Adrenal gland (tissue), 12 donors: ENCODE results near the gene MAPKAP1. TPM values are rescaled to one million over a fixed set of nuclear protein-coding genes. Genes with fewer than 3 reads are reported as not detected.

Experiments used
- DNase-seq, 7 donors: peaks; one replicate each; pipeline ENCODE4 v3.0.0-alpha.2; 2019 to 2020
- H3K27ac ChIP-seq, 5 donors: fragments of 200-600 bp; sonication (generic) in 4 of 5; 1 replicate in 3 of 5; 2 replicates in 2 of 5; pipeline versions ENCODE4 v1.5.1 to v1.8.0; 2016 to 2020; ENCODE audit warnings: mild to moderate bottlenecking in 1 of 5
- H3K27me3 ChIP-seq: fragments of 200-600 bp; 2 replicates; pipeline ENCODE4 v1.8.0; 2021
- H3K36me3 ChIP-seq, 2 donors: fragments of 200-600 bp; replicated peaks in 1 of 2; 1 replicate in 1 of 2; 2 replicates in 1 of 2; pipeline versions ENCODE4 v1.5.1 to v1.8.0; 2018 to 2022
- H3K4me1 ChIP-seq, 2 donors: fragments of 200-600 bp; replicated peaks in 1 of 2; 1 replicate in 1 of 2; 2 replicates in 1 of 2; pipeline versions ENCODE4 v1.5.1 to v1.8.0; 2018 to 2021
- H3K4me3 ChIP-seq, 4 donors: fragments of 200-600 bp; sonication (generic) in 3 of 4; one replicate each; pipeline ENCODE4 v1.5.1; 2016 to 2018
- H3K9me3 ChIP-seq, 3 donors: fragments of 200-600 bp; sonication (generic) in 1 of 3; replicated peaks in 1 of 3; 1 replicate in 2 of 3; 2 replicates in 1 of 3; pipeline versions ENCODE4 v1.5.1 to v1.8.0; 2016 to 2021
- CTCF ChIP-seq, 6 experiments: fragments of 450-650 bp in 4 of 6; fragments of 200-600 bp in 2 of 6; sonication (generic) in 1 of 6; IDR thresholded peaks; 1 replicate in 5 of 6; 2 replicates in 1 of 6; pipeline versions ENCODE4 v1.5.1 to v1.8.0; 2016 to 2021; ENCODE audit warnings: antibody characterized with exemption in 6 of 6, mild to moderate bottlenecking in 2 of 6, moderate library complexity in 1 of 6
- POLR2A ChIP-seq, 2 donors: fragments of 450-650 bp; IDR thresholded peaks; one replicate each; pipeline ENCODE4 v1.6.1; 2017; ENCODE audit warnings: antibody characterized with exemption in 2 of 2, mild to moderate bottlenecking in 2 of 2, moderate library complexity in 1 of 2
- WGBS, 4 donors: extraction: QIAGEN DNeasy Blood & Tissue Kit in 2 of 4; methylation state at CpG; one replicate each; pipeline versions ENCODE4 v1.1.5 to v1.1.7; 2013 to 2017; 5-methylcytosine and 5-hydroxymethylcytosine counted together
- intact Hi-C, 2 donors: fragments of 100-400 bp; cut with DNase I; formaldehyde crosslinking; loops; one replicate each; pipeline versions ENCODE4 v1.14.1 to v1.15.0; 2022 to 2023
- polyA plus RNA-seq, 3 donors: library from polyadenylated mRNA; stranded (reverse); fragments of 200-250 nt in 2 of 3; fragments of 350-450 nt in 1 of 3; fragmentation: Illumina TruSeq in 1 of 3; extraction: RNeasy Lipid Tissue Mini Kit (QIAGEN cat#74804) in 1 of 3; gene quantifications; one replicate each; pipeline ENCODE4 v1.2.3, GENCODE V29; 2013 to 2014
- total RNA-seq, 9 donors: library from RNA; depleted of rRNA in 4 of 9; stranded (reverse); fragments of >200 nt in 4 of 9; fragments of 120-200 nt in 1 of 9; fragmentation: NEBNext Ultra II Directional in 1 of 9; extraction: Animal tissue kit (Norgen Biotek cat#: 25700) in 1 of 9; gene quantifications; one replicate each; pipeline versions ENCODE4 v1.1.0 to v1.2.4, GENCODE V29; 2013 to 2023
- donor health status: healthy with polysubstance abuse.
- donor health status: Bipolar disorder and iron deficiency.
- donor health status: DM: yes; HTN: yes; CAD: no.
- donor health status: DM: no; HTN: no; CAD: no.
- donor health status: DM: no; HTN: no; CAD: no.
- donor health status: DM: yes; HTN: yes; CAD: no.

MAPKAP1 gene
- total and polyA plus RNA-seq, 12 donors, result 72.2 to 156 (median 94.9) TPM

GRCh38 chr9:125544988-125545651 is 161.9 kb downstream of the MAPKAP1 start:
- WGBS, 4 donors, result 33 to 49% (median 44%) methylated on average over 13 of the region's 13 CpGs
- no peak overlapping the region for H3K4me3 ChIP-seq
- TF ChIP-seq CTCF (IDR thresholded peaks at IDR 0.05), result no peak
- no peak for TF ChIP-seq POLR2A (IDR thresholded peaks at IDR 0.05)
- peak overlapping the region in 4 of 5 donors; percentile 56 to 80 (median 70) for H3K27ac ChIP-seq
- DNase-seq, result peak in 6 of 7 donors; percentile 39 to 69 (median 52)
- H3K4me1 ChIP-seq, result peaks cover 48 to 72% of the 10 kb centered on the region in 2 donors
- no peaks in the 10 kb centered on the region for H3K27me3 ChIP-seq
- no peaks in the 10 kb centered on the region for H3K9me3 ChIP-seq
- intact Hi-C loops, result no loop called here
- H3K36me3 ChIP-seq, result no peaks in the 10 kb centered on the region

GRCh38 chr9:125544484-125544883 is 162.5 kb downstream of the MAPKAP1 start:
- H3K4me1 ChIP-seq, result peaks cover 44 to 67% of the 10 kb centered on the region in 2 donors
- H3K9me3 ChIP-seq, result no peaks in the 10 kb centered on the region
- TF ChIP-seq CTCF (IDR thresholded peaks at IDR 0.05) (no peak), POLR2A (IDR thresholded peaks at IDR 0.05) (no peak)
- intact Hi-C loops, result no loop called here
- H3K27ac ChIP-seq, result peak overlapping the region in 4 of 5 donors; percentile 56 to 80 (median 70)
- no peaks in the 10 kb centered on the region for H3K27me3 ChIP-seq
- H3K4me3 ChIP-seq, result no peak overlapping the region
- no peaks in the 10 kb centered on the region for H3K36me3 ChIP-seq
- WGBS, 4 donors, result 90 to 96% (median 95%) methylated on average over 4 of the region's 4 CpGs
- no peak for DNase-seq

GRCh38 chr9:125541840-125542243 is 165.2 kb downstream of the MAPKAP1 start:
- no peak overlapping the region for H3K4me3 ChIP-seq
- no peaks in the 10 kb centered on the region for H3K27me3 ChIP-seq
- no peaks in the 10 kb centered on the region for H3K9me3 ChIP-seq
- peak; percentile 61 to 85 (median 79) for DNase-seq
- H3K27ac ChIP-seq, result peak overlapping the region in 3 of 5 donors; percentile 7 to 59 (median 45)
- peaks cover 46 to 72% of the 10 kb centered on the region in 2 donors for H3K4me1 ChIP-seq
- TF ChIP-seq POLR2A (IDR thresholded peaks at IDR 0.05) (no peak), CTCF (IDR thresholded peaks at IDR 0.05) (no peak)
- 30 to 47% (median 40%) methylated on average over 12 of the region's 12 CpGs for WGBS, 4 donors
- intact Hi-C loops, result no loop called here
- H3K36me3 ChIP-seq, result no peaks in the 10 kb centered on the region

GRCh38 chr9:125540497-125540896 is 166.5 kb downstream of the MAPKAP1 start:
- 78 to 94% (median 89%) methylated on average over 3 of the region's 3 CpGs for WGBS, 4 donors
- Histone ChIP-seq H3K4me1 (peaks cover 42 to 76% of the 10 kb centered on the region in 2 donors), H3K27me3 (no peaks in the 10 kb centered on the region), H3K27ac (peak overlapping the region in 2 of 5 donors; percentile 45 to 56), H3K9me3 (no peaks in the 10 kb centered on the region), H3K36me3 (no peaks in the 10 kb centered on the region), H3K4me3 (no peak overlapping the region)
- intact Hi-C loops, result no loop called here
- TF ChIP-seq CTCF (IDR thresholded peaks at IDR 0.05) (no peak), POLR2A (IDR thresholded peaks at IDR 0.05) (no peak)
- DNase-seq, result no peak
